ELR (cell line): ENCODE results near the gene EVA1C.
"Not testable (repeated sequence)": the region's sequence is repeated elsewhere in the genome, so short reads cannot be mapped to it uniquely, and the experiment has no call there.

Experiments
- DNase-seq: peaks from one replicate; pipeline ENCODE4 v3.0.0-alpha.2; 2015; ENCODE audit warnings: low read depth

EVA1C gene

DNA sequence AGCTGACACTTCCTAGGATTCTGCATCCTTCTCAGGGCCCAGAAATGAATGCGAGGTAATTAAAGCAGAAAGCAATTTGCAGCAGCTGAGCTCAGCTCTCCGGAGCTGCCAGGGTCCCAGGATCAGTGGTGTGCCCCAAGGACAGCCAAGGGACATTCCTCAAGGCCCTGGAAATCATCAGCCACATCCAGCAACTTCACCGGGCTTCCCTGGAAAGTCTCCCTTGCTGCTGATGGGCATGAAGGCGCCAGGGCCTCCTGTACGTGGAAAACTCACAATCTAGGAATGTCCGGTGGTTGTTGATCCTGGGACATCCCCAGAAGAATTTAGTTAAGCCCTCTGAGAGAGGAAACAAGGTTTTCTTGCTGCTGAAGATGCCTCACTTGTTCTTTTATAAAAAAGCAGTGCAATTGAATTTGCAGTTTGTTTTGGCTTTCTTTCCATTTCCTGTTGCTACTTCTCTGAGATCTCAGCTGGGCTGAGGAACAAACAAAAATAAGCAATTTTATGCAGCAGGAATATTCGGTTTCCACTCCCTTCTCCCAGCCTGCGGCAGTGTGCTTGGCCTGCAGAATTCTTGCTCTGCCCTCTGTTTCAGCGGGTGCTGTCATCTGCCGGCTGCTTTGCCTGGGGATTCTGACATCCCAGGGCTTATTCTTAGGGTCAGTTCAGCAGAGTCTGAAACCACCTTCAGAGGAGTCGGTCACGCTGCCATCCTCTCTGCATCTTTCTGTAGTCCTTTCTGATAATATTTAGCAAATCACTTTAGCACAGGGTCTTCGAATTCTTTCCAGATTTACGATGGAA lies 86.9 kb downstream of the EVA1C start:
- DNase-seq: peak; percentile 82

DNA sequence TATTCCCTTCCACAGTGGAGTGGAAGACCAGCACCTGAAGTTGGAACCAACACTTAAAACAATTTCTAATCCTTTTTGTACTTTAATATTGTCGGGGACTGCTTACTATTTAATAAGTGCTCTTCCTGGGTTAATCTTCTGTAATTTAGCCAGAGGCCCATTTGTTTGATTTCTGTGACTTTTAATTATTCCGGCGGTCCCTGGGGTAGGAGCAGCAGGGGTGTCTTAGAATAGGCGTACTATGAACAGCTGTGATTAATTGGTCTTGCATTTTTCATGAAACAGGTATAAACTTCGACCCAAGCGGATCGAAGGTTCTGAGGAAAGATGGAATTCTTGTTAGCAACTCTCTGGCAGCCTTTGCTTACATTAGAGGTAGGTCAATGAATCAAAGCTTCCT lies 91.1 kb downstream of the EVA1C start:
- DNase-seq: not testable (repeated sequence)

DNA sequence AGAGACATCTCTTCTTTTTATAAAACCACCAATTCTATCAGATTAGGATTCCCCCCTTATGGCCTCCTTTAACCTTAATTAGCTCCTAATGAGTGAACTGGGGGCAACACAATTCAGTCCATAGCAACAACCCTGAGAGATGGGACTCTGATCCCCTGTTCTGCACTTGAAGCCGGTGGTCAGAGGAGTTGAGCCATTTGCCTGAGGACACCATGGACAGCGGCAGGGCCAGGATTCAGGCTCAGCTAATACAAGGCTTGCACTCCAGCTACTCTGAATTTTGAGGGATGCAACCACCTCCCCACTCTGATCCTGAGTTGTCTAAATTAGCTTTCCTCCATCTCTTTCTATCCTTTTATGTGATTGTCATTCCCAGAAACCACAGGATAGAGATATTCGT lies 93.3 kb downstream of the EVA1C start:
- not testable (repeated sequence) for DNase-seq

DNA sequence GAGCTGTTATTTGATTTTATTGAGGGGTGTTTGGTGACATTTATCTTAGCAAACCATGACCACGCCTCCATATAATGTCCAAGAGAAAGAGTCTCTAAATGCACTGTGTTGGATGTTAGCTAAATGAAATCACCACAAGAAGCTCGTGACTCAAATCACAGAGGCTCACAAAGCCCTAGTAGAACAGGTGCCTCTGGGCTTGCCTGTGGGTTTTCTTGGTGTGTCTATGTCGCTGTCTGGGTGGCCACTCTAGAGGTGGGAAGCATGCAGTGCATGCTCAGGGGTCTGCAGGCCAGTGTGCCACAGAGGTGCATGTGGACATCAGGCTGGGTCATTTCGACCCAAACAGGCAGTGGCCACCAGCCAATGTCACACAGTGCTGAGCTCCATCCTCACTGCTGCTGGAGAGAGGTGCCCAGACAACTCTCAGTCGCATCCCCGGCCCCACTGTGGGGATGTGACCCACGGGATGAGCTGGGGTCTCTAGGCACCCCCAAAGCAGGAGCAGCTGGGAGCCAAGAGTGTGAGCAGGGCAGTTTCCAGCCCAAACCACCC lies 94.0 kb downstream of the EVA1C start:
- not testable (repeated sequence) for DNase-seq

DNA sequence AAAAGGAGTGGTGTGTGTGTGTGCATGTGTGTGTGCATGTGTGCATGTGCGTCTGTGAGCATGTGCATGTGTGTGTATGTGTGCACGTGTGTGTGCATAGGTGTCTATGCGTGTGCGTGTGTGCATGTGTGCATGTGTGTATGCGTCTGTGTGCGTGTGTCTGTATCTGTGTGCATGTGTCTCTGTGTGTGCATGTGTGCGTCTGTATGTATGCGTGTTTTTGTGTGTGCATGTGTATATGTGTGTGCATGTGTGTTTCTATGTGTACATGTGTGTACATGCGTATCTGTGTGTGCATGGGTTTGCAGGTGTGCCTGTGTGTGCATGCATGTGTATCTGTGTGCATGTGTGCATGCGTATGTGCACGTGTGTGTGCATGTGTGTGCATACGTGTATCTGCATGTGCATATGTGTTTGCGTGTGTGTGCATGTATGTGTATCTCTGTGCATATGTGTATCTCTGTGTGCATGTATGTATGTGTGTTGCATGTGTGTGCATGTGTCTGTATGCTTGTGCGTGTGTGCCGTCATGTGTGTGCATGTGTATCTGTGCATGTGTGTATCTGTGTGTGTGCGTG lies 94.9 kb downstream of the EVA1C start:
- DNase-seq: no peak

DNA sequence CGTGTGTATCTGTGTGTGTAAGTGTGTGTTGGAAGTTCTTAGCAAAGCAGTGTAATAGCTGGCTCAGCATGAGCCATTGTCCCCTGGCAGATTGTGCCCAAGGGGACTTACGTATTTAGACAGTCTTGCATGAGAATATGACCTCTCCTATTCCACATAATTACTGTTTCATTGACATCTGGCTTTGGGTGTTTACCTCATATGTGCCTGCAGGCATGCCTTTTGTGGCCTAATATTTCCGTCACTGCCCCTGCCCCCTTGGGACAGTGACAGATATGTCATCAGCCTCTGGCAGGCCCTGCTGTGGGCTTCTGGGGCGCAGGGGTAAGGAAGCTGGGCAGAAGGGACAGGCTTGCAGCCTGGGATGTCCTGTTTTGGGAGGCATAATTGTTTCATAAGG lies 95.5 kb downstream of the EVA1C start:
- DNase-seq: not testable (repeated sequence)

DNA sequence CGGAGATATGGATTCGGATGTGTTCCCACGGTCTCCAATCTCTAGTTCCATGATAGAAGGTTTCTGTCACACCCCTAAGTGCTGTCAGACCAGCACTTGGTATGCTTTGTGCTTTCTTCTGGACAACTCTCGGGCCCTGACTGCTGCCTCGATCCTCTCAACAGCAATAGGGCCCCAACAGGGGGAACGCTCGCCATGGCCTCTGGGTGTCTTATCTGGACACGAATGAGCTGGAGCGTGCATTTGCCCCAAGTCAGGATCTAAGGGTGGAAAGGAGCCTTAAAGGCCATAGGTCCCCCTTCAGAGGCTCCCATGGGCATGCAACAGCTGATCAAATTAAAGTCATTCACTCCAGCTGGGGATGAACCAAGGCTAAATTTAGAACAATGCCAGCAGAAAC lies 96.1 kb downstream of the EVA1C start:
- DNase-seq: no peak

DNA sequence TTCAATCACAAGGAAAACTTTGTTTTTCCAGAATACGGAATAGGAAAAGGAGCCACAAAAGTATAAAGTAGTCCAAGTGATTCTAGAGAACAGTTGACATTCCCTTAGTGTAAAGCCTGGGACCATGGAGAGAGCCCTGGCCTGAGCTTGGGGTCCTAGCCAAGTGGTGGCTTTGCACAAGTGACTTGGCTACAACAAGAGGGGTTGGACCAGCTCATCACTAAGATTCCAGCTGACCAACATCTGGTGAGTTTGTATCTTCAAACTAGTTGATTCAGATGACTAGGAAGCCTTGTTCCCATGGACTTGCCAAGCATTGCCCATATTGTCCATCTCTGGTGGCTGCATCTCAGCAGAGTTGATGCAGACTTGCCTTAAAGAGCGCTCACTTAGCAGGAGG lies 96.5 kb downstream of the EVA1C start:
- not testable (repeated sequence) for DNase-seq

DNA sequence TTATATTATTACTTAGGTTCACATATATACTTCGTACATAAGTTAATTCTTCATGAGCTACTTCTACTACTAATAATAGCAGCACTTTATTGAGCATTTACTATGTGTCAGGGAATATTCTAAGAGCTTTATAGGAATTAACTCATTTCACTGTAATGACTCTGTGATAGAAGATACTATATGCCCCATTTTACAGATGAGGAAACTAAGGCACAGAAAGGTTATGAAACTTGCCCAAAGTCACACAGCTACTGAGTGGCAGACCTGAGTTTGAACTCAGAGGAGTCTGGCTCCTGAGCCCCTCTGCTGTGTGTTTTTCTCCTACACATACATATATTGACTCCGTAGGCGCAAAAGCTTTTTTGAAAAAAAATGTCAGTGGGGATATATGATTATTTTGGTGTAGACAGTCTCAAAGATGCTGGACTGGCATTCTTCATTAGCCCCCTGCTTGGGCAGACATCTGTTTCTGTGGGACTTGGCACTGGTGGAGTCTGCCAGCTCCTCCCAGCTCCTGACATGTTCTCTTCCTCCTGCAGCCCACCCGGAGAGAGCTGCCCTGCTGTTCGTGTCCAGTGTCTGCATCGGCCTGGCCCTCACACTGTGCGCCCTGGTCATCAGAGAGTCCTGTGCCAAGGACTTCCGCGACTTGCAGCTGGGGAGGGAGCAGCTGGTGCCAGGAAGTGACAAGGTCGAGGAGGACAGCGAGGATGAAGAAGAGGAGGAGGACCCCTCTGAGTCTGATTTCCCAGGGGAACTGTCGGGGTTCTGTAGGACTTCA lies 102.0 kb downstream of the EVA1C start:
- DNase-seq: no peak

DNA sequence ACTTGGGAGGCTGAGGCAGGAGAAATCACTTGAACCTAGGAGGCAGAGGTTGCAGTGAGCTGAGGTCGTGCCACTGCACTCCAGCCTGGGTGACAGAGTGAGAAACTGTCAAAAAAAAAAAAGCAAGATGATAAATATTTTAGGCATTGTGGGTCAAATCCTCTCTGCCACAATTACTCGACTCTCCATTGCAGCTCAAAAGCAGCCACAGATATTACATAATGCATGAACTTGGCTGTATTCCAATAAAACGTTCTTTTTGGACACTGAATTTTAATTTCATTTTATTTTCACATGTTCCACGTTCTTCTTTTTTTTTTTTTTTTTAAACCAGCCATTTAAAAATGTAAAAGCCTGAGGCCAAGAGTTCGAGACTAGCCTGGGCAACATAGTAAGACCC lies 103.4 kb downstream of the EVA1C start:
- DNase-seq: peak; percentile 38

DNA sequence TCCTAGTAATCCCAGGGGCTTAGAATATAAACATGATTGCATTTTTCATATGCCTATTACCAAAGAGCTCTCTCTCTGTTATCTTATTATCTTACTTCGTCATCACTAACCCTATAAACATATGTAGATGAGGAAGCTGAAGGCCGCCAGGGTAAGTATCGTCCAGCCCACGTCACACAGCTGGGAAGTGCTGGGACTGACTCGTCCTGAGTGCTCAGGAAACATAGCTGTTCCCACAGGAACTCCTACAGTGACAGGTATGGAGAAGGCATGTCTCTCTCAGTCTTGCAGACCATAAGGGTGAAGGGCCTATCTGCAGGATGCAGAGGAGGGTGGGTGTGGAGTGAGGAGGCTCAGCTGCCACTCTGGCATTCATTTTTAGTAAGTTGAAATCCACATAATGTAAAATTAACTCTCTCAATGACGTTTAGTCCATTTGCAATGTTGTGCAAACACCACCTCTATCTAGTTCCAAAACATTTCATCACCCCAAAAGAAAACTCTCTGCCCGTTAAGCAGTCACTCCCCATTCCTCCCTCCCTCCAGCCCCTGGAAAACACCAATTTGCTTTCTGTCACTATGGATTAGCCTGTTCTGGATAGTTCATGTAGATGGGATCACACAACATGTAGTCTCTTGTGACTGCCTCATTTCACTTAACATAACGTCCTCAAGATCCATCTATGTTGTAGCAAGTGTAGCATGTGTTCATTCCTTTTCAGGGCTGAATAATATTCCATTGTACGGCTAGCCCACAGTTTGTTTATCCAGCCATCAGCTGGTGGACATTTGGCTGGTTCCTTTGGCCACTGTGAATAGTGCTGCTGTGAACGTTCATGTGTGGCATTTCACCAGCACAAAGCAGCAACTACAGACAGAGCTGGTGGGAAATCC lies 104.5 kb downstream of the EVA1C start:
- peak; percentile 96 for DNase-seq

DNA sequence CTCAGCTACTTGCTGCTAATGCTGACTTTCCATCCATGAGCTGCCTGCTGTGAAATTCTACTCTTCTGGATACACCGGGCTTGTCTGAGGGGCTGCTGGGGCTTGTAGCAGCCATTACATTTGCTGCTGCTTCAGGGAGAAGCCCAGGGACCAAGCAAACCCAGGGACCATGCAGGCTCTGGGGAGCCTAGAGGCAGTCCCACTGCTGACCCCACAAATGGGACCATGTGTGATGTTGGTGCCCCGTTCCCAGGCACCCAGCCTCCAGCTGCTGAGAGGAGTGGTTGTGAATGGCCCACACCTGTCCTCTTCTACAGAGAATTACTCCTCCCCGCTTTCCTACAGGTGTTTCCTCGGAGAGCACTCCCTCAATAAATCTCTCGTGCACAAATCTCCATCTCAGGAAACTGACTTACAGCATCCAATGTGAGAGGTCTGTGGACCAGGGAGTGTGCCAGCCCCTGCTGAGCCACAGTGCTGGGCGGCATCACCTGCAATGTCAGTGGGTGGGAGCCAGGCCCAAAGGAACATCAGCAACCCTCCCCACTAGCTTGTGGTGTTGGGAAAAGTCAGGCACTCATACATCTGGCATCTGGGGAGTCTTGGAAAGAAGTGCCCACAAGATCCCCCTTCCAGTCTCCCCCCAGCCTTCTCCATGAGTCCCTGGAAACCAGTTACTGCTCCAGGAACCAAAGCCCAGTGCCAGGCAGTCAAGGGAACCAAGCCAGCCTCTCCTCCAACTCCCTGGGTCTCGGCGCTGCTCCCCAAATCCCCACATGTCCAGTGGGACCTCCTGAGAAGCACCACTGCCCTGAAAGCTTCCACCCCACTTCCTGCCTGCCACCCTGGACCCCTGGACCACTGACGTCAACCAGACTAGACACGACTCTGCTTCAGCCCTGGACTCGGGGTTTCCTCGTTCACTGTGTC lies 107.7 kb downstream of the EVA1C start:
- DNase-seq: no peak

DNA sequence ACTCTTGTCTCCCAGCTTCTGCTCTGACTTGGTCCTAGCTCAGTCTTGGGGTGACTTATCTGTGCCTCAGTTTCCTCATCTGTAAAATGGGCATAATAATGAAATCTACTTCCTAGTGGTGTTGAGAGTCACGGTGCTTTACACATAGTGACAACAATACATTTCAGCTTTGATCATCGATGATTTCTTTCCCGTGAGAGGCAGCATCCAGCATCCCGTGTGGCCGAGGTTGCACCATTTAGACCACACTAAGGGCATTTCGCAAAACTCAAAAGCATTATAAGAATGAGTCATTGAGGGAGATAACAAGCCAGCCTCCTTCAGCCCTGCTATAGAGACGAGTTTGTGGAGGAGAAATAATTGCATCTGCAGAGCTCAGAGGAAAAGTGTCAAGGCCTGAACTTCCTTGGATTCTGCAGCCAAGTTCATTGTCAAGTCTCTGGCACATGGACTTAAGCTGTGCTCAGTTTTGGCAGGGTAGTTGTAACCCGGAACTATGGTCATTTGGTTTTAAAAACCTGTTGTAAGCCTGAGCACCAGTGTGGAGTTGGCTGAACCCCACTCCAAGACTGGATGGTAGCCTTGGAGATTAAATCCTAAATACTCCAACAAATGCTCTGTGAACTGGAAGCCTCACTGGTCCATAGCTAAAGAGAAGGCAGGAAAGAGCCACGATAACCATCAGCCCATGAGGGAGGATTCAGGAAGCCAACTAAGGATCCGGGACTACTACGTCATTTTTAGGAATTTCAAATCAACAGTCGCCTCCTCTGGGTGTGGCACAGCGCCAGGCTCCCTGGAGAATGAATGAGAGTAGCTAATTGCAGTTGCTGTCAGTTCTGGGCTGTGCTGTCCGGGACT lies 108.6 kb downstream of the EVA1C start:
- DNase-seq: peak; percentile 94

DNA sequence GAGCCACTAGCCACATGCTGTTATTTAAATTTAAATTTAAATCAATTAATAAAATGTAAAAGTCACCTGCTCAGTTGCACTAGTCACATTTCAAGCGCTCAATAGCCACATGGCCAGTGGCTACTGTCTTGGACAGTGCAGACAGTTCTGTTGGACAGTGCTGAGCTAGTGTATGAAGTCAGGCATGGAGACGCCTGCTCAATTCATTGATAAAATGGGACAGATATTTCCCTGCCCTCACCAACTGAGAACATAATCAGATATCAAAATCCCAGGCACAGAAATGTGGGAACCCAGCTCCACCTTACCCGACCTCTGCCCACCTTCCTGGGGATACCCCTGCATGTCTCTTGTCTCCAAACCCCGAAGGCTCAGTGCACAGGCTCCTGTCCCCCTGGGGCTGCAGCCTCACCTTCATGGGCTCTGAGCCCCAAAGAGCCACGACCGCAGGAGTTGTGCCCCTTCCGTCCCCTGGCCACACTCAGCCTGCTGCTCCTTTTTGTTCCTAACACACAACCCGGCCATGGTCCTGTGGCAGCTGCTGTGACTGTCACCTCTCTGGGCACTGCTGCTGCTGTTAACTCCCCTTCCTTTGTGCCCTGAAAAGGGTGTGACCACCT lies 109.3 kb downstream of the EVA1C start:
- DNase-seq: no peak

DNA sequence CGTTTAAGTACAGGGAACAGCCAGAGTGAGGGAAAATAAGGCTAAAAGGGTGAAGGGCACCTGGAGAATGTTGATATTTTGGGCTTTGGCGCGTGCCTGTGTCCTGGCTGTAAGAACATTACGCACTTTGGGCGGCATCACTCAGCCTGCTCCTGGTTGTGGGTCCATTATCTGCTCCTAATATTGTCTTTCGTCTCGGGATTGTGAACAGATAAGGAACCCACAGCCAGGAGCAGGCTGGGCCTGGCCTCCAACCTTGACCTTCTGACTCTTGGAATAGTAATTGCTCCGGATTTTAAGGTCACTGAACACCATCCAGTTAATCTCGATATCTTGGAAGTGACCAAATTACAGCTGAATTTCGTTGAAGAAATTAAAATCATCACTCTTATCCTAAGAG lies 111.0 kb downstream of the EVA1C start:
- no peak for DNase-seq

DNA sequence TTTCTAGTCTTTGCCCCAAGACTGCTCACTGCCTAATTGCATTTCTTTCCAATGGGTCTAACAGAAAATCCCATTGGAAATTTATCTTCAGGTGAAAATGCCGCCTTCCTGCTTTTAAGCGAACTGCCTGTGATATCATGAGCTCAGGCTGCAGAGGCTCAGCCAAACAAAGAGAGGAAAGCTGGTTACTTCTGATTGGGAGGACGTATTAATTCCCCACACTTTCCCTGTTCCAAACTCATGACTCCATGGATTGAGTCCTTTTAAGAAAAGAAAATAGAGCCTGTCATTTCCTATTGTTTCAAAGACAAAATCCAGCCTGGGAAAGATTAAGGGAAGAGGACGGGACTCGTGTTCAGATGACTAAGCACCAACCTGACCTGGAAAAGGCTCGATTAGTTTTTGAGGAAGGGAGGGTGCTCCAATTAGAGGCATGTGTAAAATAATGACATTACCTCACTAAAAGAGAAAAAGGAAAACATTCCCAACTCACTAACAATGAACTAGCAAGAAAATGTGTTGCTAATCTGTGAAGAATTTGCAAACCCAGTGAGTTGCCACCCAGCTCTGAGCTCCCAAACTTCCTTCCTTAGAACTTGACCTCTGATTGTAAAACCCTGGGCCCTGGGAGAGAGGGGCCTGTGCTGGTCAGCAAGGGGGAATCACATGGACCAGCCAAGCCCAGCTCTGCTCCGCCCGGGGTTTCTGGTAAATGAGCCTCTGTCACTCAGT lies 111.6 kb downstream of the EVA1C start:
- peak; percentile 81 for DNase-seq

DNA sequence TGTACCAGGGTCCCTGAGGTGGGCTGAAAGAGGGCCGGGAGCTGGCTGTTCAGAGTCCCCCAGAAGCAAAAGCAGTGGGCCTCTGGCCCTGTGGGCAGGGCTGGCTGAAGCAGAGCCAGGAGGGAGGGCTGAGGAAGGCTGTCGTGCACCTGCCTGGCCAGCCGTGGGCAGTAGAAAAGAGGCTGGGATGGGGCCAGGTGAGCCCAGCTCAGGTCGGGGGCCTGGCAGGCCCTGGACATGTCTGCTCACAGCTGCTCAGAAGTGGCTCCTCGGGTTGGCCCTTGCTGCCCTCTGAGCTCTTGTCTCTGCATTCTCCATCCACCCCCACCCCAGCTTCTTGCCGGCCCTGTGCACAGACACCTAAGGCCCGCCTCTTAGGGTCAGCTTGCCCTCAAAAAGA lies 112.8 kb downstream of the EVA1C start:
- DNase-seq: no peak

DNA sequence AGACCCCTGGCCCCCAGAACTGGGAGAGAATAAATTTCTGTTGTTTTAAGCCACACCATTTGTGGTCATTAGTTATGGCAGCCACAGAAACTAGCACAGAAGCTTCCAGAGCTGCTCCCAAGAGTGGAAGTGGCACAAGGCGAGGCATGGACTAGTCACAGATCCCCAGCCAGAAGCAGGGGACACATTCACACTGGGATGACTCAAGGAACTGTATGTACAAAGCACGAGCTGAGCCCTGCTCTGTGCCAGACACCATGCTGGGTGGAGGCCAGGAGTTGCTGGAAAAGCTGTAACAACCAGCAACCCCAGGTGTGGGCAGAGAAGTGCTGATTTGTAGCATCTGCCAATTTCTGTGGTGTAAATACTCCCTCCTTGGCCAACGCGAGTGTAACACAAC lies 117.2 kb downstream of the EVA1C start:
- no peak for DNase-seq
